ENCODE measurements around the gene ZFP36. TPM values are rescaled to one million over a fixed set of nuclear protein-coding genes. Genes with fewer than 3 reads are reported as not detected.
A peak's percentile ranks its signal among the peaks of the same experiment; 100 is the strongest.

Gene ZFP36
- total and polyA plus RNA-seq, 2 of the 8 experiments (the other 6 are each of a cell fraction or from before 2014, with no cell fraction given): 4.0 to 10.9 TPM

- Histone ChIP-seq H3K9ac (replicated peaks in 1 of 4; ENCODE audit: extremely low read depth in 1 of 4, low read depth in 3 of 4, low read length in 3 of 4) (peak overlapping the region; percentile 85 to 94 (median 92)), H4K91ac (replicated peaks; ENCODE audit: insufficient read length, low read length) (peak overlapping the region; percentile 29), H2BK5ac (ENCODE audit: low read depth, low read length) (0 out of 2 replicates have a peak overlapping the region, but pooled peaks have one; percentile 48), H2BK20ac (ENCODE audit: low read length) (no peak overlapping the region), H3K9me3 (ENCODE audit: insufficient read depth in 2 of 2, low read depth in 1 of 2, low read length in 1 of 2) (no peaks in the 10 kb centered on the region), H3K79me2 (ENCODE audit: control insufficient read depth in 1 of 2, insufficient read depth in 2 of 2, low read length in 2 of 2) (peaks cover 15 to 46% of the 10 kb centered on the region in 2 experiments; a peak in 3 of 4 replicates), H2BK120ac (replicated peaks; ENCODE audit: low read depth, low read length) (no peak overlapping the region), H3K27me3 (replicated peaks in 1 of 4; ENCODE audit: control insufficient read depth in 3 of 4, extremely low read depth in 1 of 4, insufficient read depth in 3 of 4, low read length in 3 of 4) (no peaks in the 10 kb centered on the region), H3K4me1 (replicated peaks in 1 of 4; ENCODE audit: control insufficient read depth in 3 of 4, insufficient read depth in 4 of 4, low read length in 3 of 4) (peaks cover 0 to 3% (median under 1%) of the 10 kb centered on the region in 4 experiments; a peak in 3 of 7 replicates), H3K56ac (replicated peaks; ENCODE audit: insufficient read length, low read depth, low read length) (peak overlapping the region; percentile 36), H3K23ac (ENCODE audit: insufficient read length) (no peak overlapping the region), H3K4me2 (ENCODE audit: insufficient read depth in 1 of 2, low read depth in 2 of 2, low read length in 2 of 2) (peak overlapping the region; percentile 89 to 99), H3K4ac (replicated peaks; ENCODE audit: insufficient read length, low read depth, low read length) (peak overlapping the region; percentile 59), H3K27ac (ENCODE audit: low read depth, low read length) (peak overlapping the region; percentile 79), H3K18ac (ENCODE audit: extremely low read depth, low read length) (peak overlapping the region; percentile 64), H4K8ac (ENCODE audit: extremely low read depth, insufficient read depth, low read length) (peak overlapping the region; percentile 85; the same call in 1 of the 2 replicates), H2AFZ (ENCODE audit: low read length) (no peak overlapping the region), H3K36me3 (ENCODE audit: control insufficient read depth in 2 of 4, insufficient read depth in 4 of 4, low read length in 3 of 4) (peaks cover 0 to 9% (median 0%) of the 10 kb centered on the region in 4 experiments; a peak in 2 of 8 replicates), H3K79me1 (ENCODE audit: low read depth, low read length) (peaks cover 10% of the 10 kb centered on the region), H2BK15ac (ENCODE audit: low read length) (no peak overlapping the region), H2BK12ac (ENCODE audit: low read depth, low read length) (no peak overlapping the region; the same call in 1 of the 2 replicates), H3K14ac (ENCODE audit: insufficient read length) (no peak overlapping the region), H4K20me1 (replicated peaks in 1 of 2; ENCODE audit: control insufficient read depth in 1 of 2, insufficient read depth in 2 of 2, low read length in 2 of 2) (peaks cover 10 to 12% of the 10 kb centered on the region in 2 experiments), H3K4me3 (ENCODE audit: extremely low read depth in 1 of 4, insufficient read depth in 2 of 4, low read depth in 3 of 4, low read length in 4 of 4) (peak overlapping the region; percentile 80 to 94 (median 88)), H3K23me2 (ENCODE audit: low read depth, low read length) (peaks cover 6% of the 10 kb centered on the region; the same call in 1 of the 2 replicates), H2AK5ac (ENCODE audit: low read depth, low read length) (peak overlapping the region; percentile 26; the same call in 1 of the 2 replicates), H4K5ac (ENCODE audit: insufficient read length, low read depth, low read length) (peak overlapping the region; percentile 57)
- 13% methylated on average over 17 of the region's 17 CpGs; no CpG with 5 or more reads in 1 of the 2 experiments for WGBS, 2 experiments (ENCODE audit: extremely low coverage in 1 of 2, insufficient coverage in 1 of 2, insufficient read length in 1 of 2, insufficient replicate concordance in 2 of 2, low coverage in 1 of 2, low lambda C conversion rate in 2 of 2, missing lambda C conversion rate in 1 of 2)
- ChIA-PET POLR2A (ENCODE audit: partially characterized antibody) (interaction anchor here (0.6 to 47.8 kb wide), 16 partner anchors 13 to 766 kb away, joined by 3 to 1154 read pairs (median 4); partner anchors contain the start of genes MED29, PAF1, PLEKHG2 and RPS16), CTCF (ENCODE audit: partially characterized antibody) (interaction anchor here (2.2 kb wide), 1 partner anchor 9 kb away, joined by 5 read pairs; the partner anchor contains the start of gene RPS16)
- TF ChIP-seq KDM1A (IDR thresholded peaks at IDR 0.05; ENCODE audit: borderline replicate concordance, low read length) (no peak), TCF12 (IDR thresholded peaks at IDR 0.05; ENCODE audit: low read depth, low read length) (no peak), SP2 (IDR thresholded peaks at IDR 0.05; ENCODE audit: low read length) (no peak)
- DNase-seq (ENCODE audit: low read depth in 1 of 2, low spot score in 2 of 2) (no peak), FAIRE-seq (no peak)
These were observed 38.0 kb downstream of the ZFP36 start for GRCh38 chr19:39444598-39445195.

Data from H1 (cell line).